BLaER1 (cell line): ENCODE measurements around the gene HMSD.

Experiments
- H3K27ac ChIP-seq: shearing (Covaris generic); formaldehyde crosslinking; 2 replicates; pipeline ENCODE4 v1.8.1; 2022
- H3K27me3 ChIP-seq: shearing (Covaris generic); formaldehyde crosslinking; 2 replicates; pipeline ENCODE4 v1.8.1; 2022
- H3K36me3 ChIP-seq: shearing (Covaris generic); formaldehyde crosslinking; 2 replicates; pipeline ENCODE4 v1.8.1; 2022
- H3K4me1 ChIP-seq: shearing (Covaris generic); formaldehyde crosslinking; 2 replicates; pipeline ENCODE4 v1.8.1; 2022
- H3K4me2 ChIP-seq: shearing (Covaris generic); formaldehyde crosslinking; 2 replicates; pipeline ENCODE4 v1.8.1; 2022
- H3K4me3 ChIP-seq: shearing (Covaris generic); formaldehyde crosslinking; 2 replicates; pipeline ENCODE4 v1.8.1; 2022
- H3K9ac ChIP-seq: shearing (Covaris generic); formaldehyde crosslinking; 2 replicates; pipeline ENCODE4 v1.8.1; 2022
- H3K9me3 ChIP-seq: shearing (Covaris generic); formaldehyde crosslinking; 2 replicates; pipeline ENCODE4 v1.8.1; 2022
- H4K20me1 ChIP-seq: shearing (Covaris generic); formaldehyde crosslinking; 2 replicates; pipeline ENCODE4 v1.8.1; 2022
- Cebpa-rat ChIP-seq: shearing (Covaris generic); IDR thresholded peaks from 2 replicates; pipeline ENCODE4 v1.8.1; 2022

Gene HMSD

DNA sequence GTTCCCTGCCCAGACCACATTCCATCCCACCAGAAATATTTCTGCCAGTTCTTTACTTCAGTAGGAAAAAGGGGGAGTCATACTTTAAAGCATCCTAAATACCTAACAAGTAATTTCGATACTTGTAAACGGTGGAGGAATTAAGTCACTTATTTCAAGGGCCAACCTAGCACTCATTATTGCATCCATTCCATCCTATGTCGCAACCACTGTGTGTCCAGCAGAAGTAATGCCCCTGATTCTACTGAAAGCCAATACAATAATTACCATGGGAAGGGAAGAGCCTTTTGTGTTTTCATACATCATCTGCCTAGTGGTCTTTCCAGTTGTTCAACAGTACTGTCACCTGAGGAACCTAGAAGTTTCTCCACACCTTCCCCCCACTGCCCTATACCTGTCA is 33.3 kb downstream of the HMSD start:
- H3K36me3 ChIP-seq = peaks cover 62% of the 10 kb centered on the region
- H3K4me2 ChIP-seq = no peak overlapping the region
- no peak overlapping the region for H3K9ac ChIP-seq
- peaks cover 8% of the 10 kb centered on the region; the same call in 1 of the 2 replicates for H3K4me1 ChIP-seq
- H3K27ac ChIP-seq = no peak overlapping the region
- H3K27me3 ChIP-seq = no peaks in the 10 kb centered on the region
- H3K9me3 ChIP-seq = no peaks in the 10 kb centered on the region
- no peak overlapping the region for H3K4me3 ChIP-seq
- no peak for TF ChIP-seq Cebpa-rat
- H4K20me1 ChIP-seq = no peaks in the 10 kb centered on the region

DNA sequence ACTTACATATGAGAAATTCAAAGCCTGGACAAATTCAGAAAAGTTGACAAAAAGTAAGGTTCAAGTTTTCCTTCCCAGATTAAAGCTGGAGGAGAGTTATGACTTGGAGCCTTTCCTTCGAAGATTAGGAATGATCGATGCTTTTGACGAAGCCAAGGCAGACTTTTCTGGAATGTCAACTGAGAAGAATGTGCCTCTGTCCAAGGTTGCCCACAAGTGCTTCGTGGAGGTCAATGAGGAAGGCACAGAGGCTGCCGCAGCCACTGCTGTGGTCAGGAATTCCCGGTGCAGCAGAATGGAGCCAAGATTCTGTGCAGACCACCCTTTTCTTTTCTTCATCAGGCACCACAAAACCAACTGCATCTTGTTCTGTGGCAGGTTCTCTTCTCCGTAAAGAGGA is 37.8 kb downstream of the HMSD start:
- peaks cover 50% of the 10 kb centered on the region for H3K36me3 ChIP-seq
- H3K4me1 ChIP-seq = no peaks in the 10 kb centered on the region
- H3K4me2 ChIP-seq = no peak overlapping the region
- H3K9me3 ChIP-seq = no peaks in the 10 kb centered on the region
- no peaks in the 10 kb centered on the region for H4K20me1 ChIP-seq
- no peak overlapping the region for H3K4me3 ChIP-seq
- no peak overlapping the region for H3K9ac ChIP-seq
- H3K27ac ChIP-seq = no peak overlapping the region
- no peak for TF ChIP-seq Cebpa-rat
- no peaks in the 10 kb centered on the region for H3K27me3 ChIP-seq

DNA sequence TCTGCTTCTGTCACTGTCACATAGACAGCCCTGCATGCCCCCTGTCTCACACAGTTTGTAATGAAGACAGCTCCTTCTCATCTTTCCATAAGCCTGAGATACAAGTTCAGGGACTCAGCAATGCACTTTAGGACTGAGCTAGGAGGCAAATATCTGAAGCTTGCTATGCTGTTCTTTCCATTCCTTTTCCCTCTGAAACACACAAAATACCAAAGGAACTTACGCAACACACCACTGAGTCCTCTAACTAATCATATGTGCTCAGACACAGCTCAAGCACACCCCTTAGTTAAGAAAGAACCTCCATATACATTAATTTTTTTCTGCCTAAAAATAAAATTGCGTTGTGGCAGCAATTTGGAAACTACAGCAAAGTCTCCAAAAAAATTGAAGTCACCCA is 38.6 kb downstream of the HMSD start:
- H3K9me3 ChIP-seq = no peaks in the 10 kb centered on the region
- H3K36me3 ChIP-seq = peaks cover 41% of the 10 kb centered on the region
- H3K4me3 ChIP-seq = no peak overlapping the region
- no peak overlapping the region for H3K4me2 ChIP-seq
- no peaks in the 10 kb centered on the region for H3K4me1 ChIP-seq
- no peak overlapping the region for H3K27ac ChIP-seq
- H4K20me1 ChIP-seq = no peaks in the 10 kb centered on the region
- no peak overlapping the region for H3K9ac ChIP-seq
- no peaks in the 10 kb centered on the region for H3K27me3 ChIP-seq
- no peak for TF ChIP-seq Cebpa-rat

DNA sequence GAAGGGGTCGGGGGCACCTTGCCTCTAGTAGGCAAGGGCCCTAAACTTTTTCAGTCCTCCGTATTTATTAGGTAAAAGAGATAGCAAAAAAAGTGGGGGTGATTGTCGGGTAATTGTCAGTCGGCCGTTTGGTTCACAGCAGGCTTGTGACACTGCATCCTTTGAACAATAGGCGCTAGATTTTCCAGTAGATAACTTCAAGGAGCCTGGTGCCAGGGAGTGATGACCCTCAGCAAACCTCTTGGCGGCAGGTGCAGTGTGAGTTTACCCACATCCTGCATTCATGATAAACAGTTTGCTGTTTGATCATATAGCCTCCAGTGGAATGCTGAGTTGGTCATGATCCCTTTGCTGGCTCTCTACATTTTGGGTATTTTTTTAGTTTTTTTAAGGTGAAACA is 43.6 kb downstream of the HMSD start:
- Histone ChIP-seq H3K4me3 (no peak overlapping the region), H3K27ac (no peak overlapping the region), H3K9me3 (peaks cover 25% of the 10 kb centered on the region), H3K4me1 (no peaks in the 10 kb centered on the region), H4K20me1 (no peaks in the 10 kb centered on the region), H3K9ac (no peak overlapping the region), H3K4me2 (no peak overlapping the region), H3K27me3 (no peaks in the 10 kb centered on the region), H3K36me3 (peaks cover 1% of the 10 kb centered on the region)
- no peak for TF ChIP-seq Cebpa-rat

DNA sequence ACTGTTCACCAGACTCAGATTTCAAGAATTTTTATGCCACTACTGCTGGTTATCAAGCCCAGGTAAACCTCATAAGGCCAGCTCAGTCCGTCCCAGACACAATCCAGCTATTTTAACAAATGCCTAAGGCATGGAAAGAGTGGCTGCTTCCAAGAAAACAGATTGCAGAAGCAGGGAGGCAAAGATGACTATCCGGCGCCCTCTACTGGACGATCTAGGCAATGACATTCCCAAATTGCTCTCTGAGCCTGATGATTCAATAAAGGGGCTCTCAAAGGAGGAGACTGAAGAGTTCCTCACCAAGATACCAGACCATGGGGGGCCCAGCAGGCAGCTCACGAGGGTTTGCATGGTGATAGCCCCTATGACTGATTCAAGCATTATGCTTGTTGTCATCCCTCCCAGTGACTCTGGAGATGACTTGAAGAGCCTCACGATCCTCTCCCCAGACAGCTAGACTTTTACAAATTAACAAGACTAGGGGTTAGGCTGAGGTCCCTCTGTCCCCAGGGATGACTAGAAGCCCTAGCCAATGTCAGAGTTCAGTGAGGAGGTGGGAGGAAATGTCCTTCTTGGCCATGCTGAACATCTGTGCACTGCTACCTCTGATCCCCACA is 45.8 kb downstream of the HMSD start:
- TF ChIP-seq Cebpa-rat = no peak
- H3K27ac ChIP-seq = no peak overlapping the region
- peaks cover 25% of the 10 kb centered on the region for H3K9me3 ChIP-seq
- no peak overlapping the region for H3K4me3 ChIP-seq
- no peaks in the 10 kb centered on the region; the same call in 1 of the 2 replicates for H3K36me3 ChIP-seq
- H3K4me2 ChIP-seq = no peak overlapping the region
- H3K27me3 ChIP-seq = no peaks in the 10 kb centered on the region
- H3K9ac ChIP-seq = no peak overlapping the region
- no peaks in the 10 kb centered on the region for H3K4me1 ChIP-seq
- H4K20me1 ChIP-seq = no peaks in the 10 kb centered on the region

DNA sequence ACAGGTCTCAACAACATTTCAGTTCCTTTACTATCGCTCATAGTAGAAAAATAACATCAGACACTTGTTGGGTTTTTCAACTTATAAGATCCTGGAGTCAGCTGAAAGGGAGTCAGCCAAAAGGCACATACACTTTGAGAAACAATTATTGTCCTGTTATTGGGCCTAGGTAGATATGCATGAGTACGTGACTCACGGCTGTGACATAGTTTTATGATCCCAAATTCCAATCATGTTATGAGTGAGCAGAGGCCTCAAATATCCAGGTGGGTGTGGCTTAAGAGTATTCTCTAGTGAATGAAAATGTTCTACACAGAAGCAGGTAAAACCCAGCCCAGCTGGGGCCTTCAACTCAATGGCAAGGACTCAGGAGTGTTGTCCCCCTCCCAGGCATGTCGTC is 47.9 kb downstream of the HMSD start:
- no peak overlapping the region for H3K9ac ChIP-seq
- no peaks in the 10 kb centered on the region for H3K4me1 ChIP-seq
- H4K20me1 ChIP-seq = no peaks in the 10 kb centered on the region
- TF ChIP-seq Cebpa-rat = no peak
- peaks cover 30% of the 10 kb centered on the region for H3K9me3 ChIP-seq
- H3K27ac ChIP-seq = no peak overlapping the region
- no peaks in the 10 kb centered on the region; the same call in 1 of the 2 replicates for H3K36me3 ChIP-seq
- H3K4me2 ChIP-seq = no peak overlapping the region
- no peaks in the 10 kb centered on the region for H3K27me3 ChIP-seq
- H3K4me3 ChIP-seq = no peak overlapping the region

DNA sequence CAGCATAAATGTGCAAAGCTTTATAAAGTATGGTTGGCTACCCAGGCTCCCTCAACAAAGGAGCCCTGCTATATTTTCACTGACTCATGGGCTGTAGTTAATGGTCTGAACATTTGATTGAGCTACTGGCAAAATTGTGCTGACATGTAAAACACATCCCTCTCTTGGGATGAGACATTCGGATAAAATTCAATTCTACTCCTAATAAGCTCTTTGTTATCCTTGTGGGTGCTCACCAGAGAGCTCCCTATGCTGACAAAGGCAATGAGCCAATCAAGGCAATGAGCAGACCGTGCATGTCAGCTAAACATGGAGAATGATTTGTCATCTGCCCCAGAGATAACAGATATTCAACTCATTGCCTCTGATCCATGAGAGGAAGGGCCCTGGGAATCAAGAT is 48.5 kb downstream of the HMSD start:
- no peak overlapping the region for H3K4me2 ChIP-seq
- no peak overlapping the region for H3K4me3 ChIP-seq
- H3K4me1 ChIP-seq = no peaks in the 10 kb centered on the region
- H4K20me1 ChIP-seq = no peaks in the 10 kb centered on the region
- TF ChIP-seq Cebpa-rat = no peak
- peaks cover 36% of the 10 kb centered on the region for H3K9me3 ChIP-seq
- H3K9ac ChIP-seq = no peak overlapping the region
- no peak overlapping the region for H3K27ac ChIP-seq
- H3K27me3 ChIP-seq = no peaks in the 10 kb centered on the region
- H3K36me3 ChIP-seq = no peaks in the 10 kb centered on the region; the same call in 1 of the 2 replicates

DNA sequence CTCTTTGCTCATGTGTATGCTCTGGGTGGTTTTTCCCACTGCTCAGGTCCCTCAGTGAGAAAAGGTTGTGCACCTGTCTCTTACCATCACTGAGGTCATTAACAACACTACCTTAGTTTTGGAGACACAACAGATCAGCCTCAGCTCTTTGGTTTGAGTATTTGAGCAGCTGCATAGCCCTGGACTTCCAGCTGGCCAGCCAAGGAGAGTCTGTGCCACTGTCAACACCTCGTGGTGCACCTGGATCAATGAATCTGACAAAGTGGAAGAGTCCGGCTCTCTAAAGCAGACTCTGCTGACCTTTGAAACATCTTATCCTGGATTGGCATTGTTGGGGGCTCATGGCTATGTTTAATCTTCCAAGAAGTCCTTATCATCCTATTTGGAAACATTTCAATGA is 50.8 kb downstream of the HMSD start:
- Histone ChIP-seq H3K27ac (no peak overlapping the region), H3K36me3 (no peaks in the 10 kb centered on the region; the same call in 1 of the 2 replicates), H3K27me3 (no peaks in the 10 kb centered on the region), H3K9ac (no peak overlapping the region), H3K4me3 (no peak overlapping the region), H3K9me3 (peaks cover 45% of the 10 kb centered on the region), H4K20me1 (no peaks in the 10 kb centered on the region), H3K4me2 (no peak overlapping the region), H3K4me1 (no peaks in the 10 kb centered on the region)
- TF ChIP-seq Cebpa-rat = no peak

DNA sequence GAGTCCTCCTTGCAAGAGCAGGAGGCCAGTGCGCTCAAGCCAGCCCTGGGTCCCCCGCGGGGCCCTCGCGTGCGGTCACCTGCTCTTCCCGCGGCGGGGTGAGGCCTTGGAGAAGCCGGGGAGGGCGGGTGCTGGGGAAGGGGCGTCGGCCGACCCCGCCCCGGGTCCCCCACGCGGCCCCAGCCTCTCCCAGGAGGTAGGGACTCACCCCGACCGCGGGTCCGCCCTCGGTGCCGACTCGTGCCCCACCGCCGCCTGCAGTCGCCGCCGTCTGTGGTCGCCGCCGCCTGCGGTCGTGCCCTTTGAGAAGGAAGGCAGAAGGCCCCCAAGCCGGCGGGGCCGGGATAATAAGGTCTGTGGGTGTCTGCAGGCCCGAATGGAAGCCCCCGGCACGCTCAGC is 53.5 kb downstream of the HMSD start:
- Histone ChIP-seq H3K4me1 (no peaks in the 10 kb centered on the region), H4K20me1 (no peaks in the 10 kb centered on the region), H3K4me2 (no peak overlapping the region), H3K4me3 (no peak overlapping the region), H3K9me3 (peaks cover 21% of the 10 kb centered on the region; the same call in 1 of the 2 replicates), H3K27ac (no peak overlapping the region), H3K36me3 (no peaks in the 10 kb centered on the region), H3K27me3 (no peaks in the 10 kb centered on the region), H3K9ac (no peak overlapping the region)
- TF ChIP-seq Cebpa-rat = no peak

DNA sequence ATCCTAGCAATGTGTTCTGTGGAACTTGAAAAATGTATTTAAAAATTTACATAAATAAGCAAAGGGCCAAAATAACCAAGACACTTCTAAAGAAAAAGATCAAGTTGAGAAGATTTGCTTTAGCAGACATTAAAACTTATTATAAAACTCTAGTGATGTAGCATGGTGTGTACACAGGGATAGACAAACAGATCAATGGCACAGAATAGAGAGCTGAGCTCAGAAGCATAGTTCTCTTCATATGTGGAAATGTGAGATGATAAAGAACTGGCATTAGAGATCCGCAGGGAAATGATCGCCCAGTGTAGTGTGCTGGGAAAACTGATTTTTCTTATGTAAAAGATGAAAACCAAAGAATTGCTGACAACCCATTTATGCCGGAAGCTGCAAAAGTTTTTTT is 60.2 kb downstream of the HMSD start:
- Histone ChIP-seq H3K27me3 (no peaks in the 10 kb centered on the region), H3K9me3 (no peaks in the 10 kb centered on the region), H3K36me3 (no peaks in the 10 kb centered on the region), H3K27ac (no peak overlapping the region), H3K9ac (no peak overlapping the region), H4K20me1 (no peaks in the 10 kb centered on the region), H3K4me1 (no peaks in the 10 kb centered on the region), H3K4me3 (no peak overlapping the region), H3K4me2 (no peak overlapping the region)
- TF ChIP-seq Cebpa-rat = no peak
